Purkinje cell (primary cell): ENCODE results near the gene SUV39H1. TPM values are rescaled to one million over a fixed set of nuclear protein-coding genes. Genes with fewer than 3 reads are reported as not detected.

ENCODE experiments used
- polyA plus RNA-seq: library from polyadenylated mRNA; unstranded; fragments of >200 nt; fragmentation: Nextera tagmentation; gene quantifications from 2 replicates; pipeline ENCODE4 v1.2.1, GENCODE V29; 2014

The SUV39H1 gene
- 0.32 and 0.48 TPM in 2 replicates for polyA plus RNA-seq

GRCh38 chrX:48696301-48696908 is at the start of gene SUV39H1:
SUV39H1 (plus strand) TSS chrX:48696734; CDS start chrX:48696785, 51 bp downstream.

GRCh38 chrX:48683411-48683982 is 13.0 kb upstream of the SUV39H1 start, which contains the start of gene WAS:
WAS (plus strand) TSS chrX:48683799; CDS start chrX:48683854, 55 bp downstream.

Other genes starting within 250 kb of the SUV39H1 start
- gene SLC38A5, start 226.5 kb upstream of the SUV39H1 start, polyA plus RNA-seq: not detected in 2 replicates
- 23.4 and 25.6 TPM in 2 replicates for gene FTSJ1, start 220.5 kb upstream of the SUV39H1 start, polyA plus RNA-seq
- gene PORCN, start 187.7 kb upstream of the SUV39H1 start, polyA plus RNA-seq: 11.5 and 19.8 TPM in 2 replicates
- gene EBP, start 174.9 kb upstream of the SUV39H1 start, polyA plus RNA-seq: 102 and 134 TPM in 2 replicates
- gene TBC1D25, start 157.0 kb upstream of the SUV39H1 start, polyA plus RNA-seq: 2.4 and 4.2 TPM in 2 replicates
- gene RBM3, start 122.2 kb upstream of the SUV39H1 start, polyA plus RNA-seq: 37.2 and 38.7 TPM in 2 replicates
- gene WDR13, start 99.2 kb upstream of the SUV39H1 start, polyA plus RNA-seq: 20.1 and 22.3 TPM in 2 replicates
- gene WAS, start 12.9 kb upstream of the SUV39H1 start, polyA plus RNA-seq: not detected in 2 replicates
- 3.0 TPM in 1 of 2 replicates, not detected in the other for gene GLOD5, start 65.0 kb downstream of the SUV39H1 start, polyA plus RNA-seq
- gene GATA1, start 89.9 kb downstream of the SUV39H1 start, polyA plus RNA-seq: not detected in 2 replicates
- gene HDAC6, start 105.3 kb downstream of the SUV39H1 start, polyA plus RNA-seq: 18.2 and 20.9 TPM in 2 replicates
- not detected in 2 replicates for gene ERAS, start 129.8 kb downstream of the SUV39H1 start, polyA plus RNA-seq
- 12.2 and 25.7 TPM in 2 replicates for gene PCSK1N, start 138.9 kb downstream of the SUV39H1 start, polyA plus RNA-seq
- 63.1 and 65.6 TPM in 2 replicates for gene TIMM17B, start 201.0 kb downstream of the SUV39H1 start, polyA plus RNA-seq
- gene PQBP1, start 201.2 kb downstream of the SUV39H1 start, polyA plus RNA-seq: 39.1 and 42.7 TPM in 2 replicates
- 9.6 and 16.3 TPM in 2 replicates for gene SLC35A2, start 214.9 kb downstream of the SUV39H1 start, polyA plus RNA-seq
- 15.2 and 23.7 TPM in 2 replicates for gene PIM2, start 222.3 kb downstream of the SUV39H1 start, polyA plus RNA-seq